Prostate gland (tissue), 2 donors: Measurements from ENCODE around the gene MAP2K7.

ENCODE experiments used
- CTCF ChIP-seq, 4 experiments: fragments of 200-600 bp in 2 of 4; fragments of 450-650 bp in 2 of 4; sonication (generic) in 2 of 4; IDR thresholded peaks; 1 replicate in 3 of 4; 2 replicates in 1 of 4; pipeline ENCODE4 v1.5.1; 2016 to 2019; ENCODE audit warnings: antibody characterized with exemption in 4 of 4, mild to moderate bottlenecking in 2 of 4, moderate library complexity in 2 of 4
- POLR2A ChIP-seq: fragments of 450-650 bp; IDR thresholded peaks from one replicate; pipeline ENCODE4 v1.6.1; 2016; ENCODE audit warnings: antibody characterized with exemption, mild to moderate bottlenecking
- POLR2AphosphoS5 ChIP-seq: sonication (generic); formaldehyde crosslinking; IDR thresholded peaks from one replicate; pipeline ENCODE4 v1.6.1; 2017; ENCODE audit warnings: antibody characterized with exemption

- TF ChIP-seq POLR2A (no peak), CTCF (IDR thresholded peaks at IDR 0.05) (peak; percentile 77 to 94 (median 86)), POLR2AphosphoS5 (no peak)
Measured at GRCh38 chr19:7868671-7869452, 34.8 kb upstream of the MAP2K7 start.
